NAMALWA (cell line): Measurements from ENCODE around the gene ACP4.
"Not testable (repeated sequence)": the region's sequence is repeated elsewhere in the genome, so short reads cannot be mapped to it uniquely, and the experiment has no call there.

Experiments used
- DNase-seq: peaks from one replicate; pipeline ENCODE4 v3.0.0-alpha.2; 2015; ENCODE audit warnings: low spot score

The ACP4 gene

GRCh38 chr19:50777261-50777660, 13.0 kb upstream of the ACP4 start:
- no peak for DNase-seq

- no peak for DNase-seq
These were observed 12.3 kb upstream of the ACP4 start for GRCh38 chr19:50777830-50778303.

GRCh38 chr19:50778906-50779430, 11.2 kb upstream of the ACP4 start:
- DNase-seq, result no peak

- DNase-seq, result peak; percentile 59
These were observed 10.4 kb upstream of the ACP4 start for GRCh38 chr19:50779504-50780457.

- DNase-seq, result no peak
These were observed 9.3 kb upstream of the ACP4 start for GRCh38 chr19:50780753-50781435.

GRCh38 chr19:50783848-50784152, 6.4 kb upstream of the ACP4 start:
- not testable (repeated sequence) for DNase-seq

GRCh38 chr19:50784710-50785109, 5.5 kb upstream of the ACP4 start:
- DNase-seq, result no peak

GRCh38 chr19:50785329-50785728, 4.9 kb upstream of the ACP4 start:
- no peak for DNase-seq

- no peak for DNase-seq
These were observed 780 bp downstream of the ACP4 start for GRCh38 chr19:50790922-50791467.

GRCh38 chr19:50791594-50792271, 1.5 kb downstream of the ACP4 start:
- DNase-seq, result no peak

GRCh38 chr19:50792272-50793250, 2.3 kb downstream of the ACP4 start:
- no peak for DNase-seq

GRCh38 chr19:50793558-50794065, 3.4 kb downstream of the ACP4 start:
- no peak for DNase-seq

- peak; percentile 75 for DNase-seq
These were observed 4.1 kb downstream of the ACP4 start for GRCh38 chr19:50794074-50794875.

- peak; percentile 57 for DNase-seq
These were observed 4.9 kb downstream of the ACP4 start for GRCh38 chr19:50794876-50795663.

- no peak for DNase-seq
These were observed 5.5 kb downstream of the ACP4 start for GRCh38 chr19:50795664-50796073.

GRCh38 chr19:50796128-50796633, 6.0 kb downstream of the ACP4 start:
- peak; percentile 47 for DNase-seq

- no peak for DNase-seq
These were observed 6.6 kb downstream of the ACP4 start for GRCh38 chr19:50796634-50797428.

- DNase-seq, result no peak
These were observed 7.2 kb downstream of the ACP4 start for GRCh38 chr19:50797429-50797780.
